ENCODE results near the gene MCTP2. TPM values are rescaled to one million over a fixed set of nuclear protein-coding genes. Genes with fewer than 3 reads are reported as not detected.

Gene MCTP2
- total and polyA plus RNA-seq, 2 donors (not counting 1 experiment from before 2014, with no cell fraction given): 38.3 to 64.8 TPM

DNA sequence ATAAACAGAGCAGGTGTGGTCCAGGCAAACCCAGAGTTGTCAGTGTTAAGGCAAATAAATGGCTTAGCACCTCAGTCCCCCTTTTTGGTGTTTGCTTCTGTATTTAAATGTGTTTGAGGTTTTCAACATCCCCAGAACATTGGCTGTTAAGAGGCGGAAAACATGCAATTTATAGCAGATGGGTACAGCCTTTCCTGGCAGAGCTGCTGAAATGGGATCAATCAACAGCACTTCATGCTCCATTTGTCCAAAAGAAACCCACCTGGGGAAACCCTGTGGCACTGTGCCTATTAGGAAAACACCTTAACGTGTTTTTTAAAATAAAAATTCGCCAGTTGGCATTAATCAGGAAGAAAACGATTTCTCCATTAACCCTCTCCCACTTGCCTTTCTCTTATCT lies 135.4 kb downstream of the MCTP2 start:
- ChIA-PET CTCF (no interaction called here), POLR2A (no interaction called here)
- H3K4me2 ChIP-seq (replicated peaks; ENCODE audit: low read depth, low read length, poor library complexity, severe bottlenecking): no peak overlapping the region
- no peak overlapping the region for H3K9ac ChIP-seq (ENCODE audit: low read length)
- no peaks in the 10 kb centered on the region for H3K9me3 ChIP-seq (ENCODE audit: control extremely low read depth in 1 of 3, control insufficient read depth in 2 of 3, insufficient read depth in 1 of 3, low read length in 2 of 3)
- no peak overlapping the region for H3K27ac ChIP-seq (ENCODE audit: low read length in 2 of 2)
- H3K4me3 Mint-ChIP-seq: no peak overlapping the region
- no peaks in the 10 kb centered on the region for H3K4me1 Mint-ChIP-seq
- H3K9me3 Mint-ChIP-seq (ENCODE audit: insufficient read depth): no peaks in the 10 kb centered on the region
- H2AFZ ChIP-seq (ENCODE audit: insufficient read depth, low read depth, low read length, poor library complexity, severe bottlenecking): no peak overlapping the region
- H3K4me1 ChIP-seq (ENCODE audit: control insufficient read depth in 2 of 2, insufficient read depth in 2 of 2, low read length in 2 of 2): no peaks in the 10 kb centered on the region
- DNase-seq (no peak), ATAC-seq (ENCODE audit: low read depth) (no peak)
- peaks cover 9 to 64% of the 10 kb centered on the region in 2 experiments for H3K36me3 ChIP-seq (replicated peaks in 1 of 2; ENCODE audit: control extremely low read depth in 1 of 2, control insufficient read depth in 1 of 2, extremely low read depth in 1 of 2, insufficient read depth in 2 of 2, low read length in 1 of 2)
- intact Hi-C loops (cut with micrococcal nuclease): no loop called here
- WGBS (ENCODE audit: insufficient coverage): 80% methylated on average over 4 of the region's 4 CpGs
- H3K27ac Mint-ChIP-seq: no peak overlapping the region
- no peaks in the 10 kb centered on the region for H3K79me2 ChIP-seq (ENCODE audit: control insufficient read depth, insufficient read depth, low read length)
- no peaks in the 10 kb centered on the region for H4K20me1 ChIP-seq (ENCODE audit: control insufficient read depth, insufficient read depth, low read length, poor library complexity, severe bottlenecking)
- H3K27me3 ChIP-seq (replicated peaks in 1 of 4; ENCODE audit: control extremely low read depth in 1 of 4, control insufficient read depth in 3 of 4, insufficient read depth in 4 of 4, low read length in 3 of 4): no peaks in the 10 kb centered on the region
- no peak overlapping the region for H3K4me3 ChIP-seq (ENCODE audit: control extremely low read depth in 1 of 5, extremely low read depth in 1 of 5, insufficient read depth in 1 of 5, low read depth in 2 of 5, low read length in 4 of 5)
- no peaks in the 10 kb centered on the region for H3K27me3 Mint-ChIP-seq
- TF ChIP-seq, protein P1, sequence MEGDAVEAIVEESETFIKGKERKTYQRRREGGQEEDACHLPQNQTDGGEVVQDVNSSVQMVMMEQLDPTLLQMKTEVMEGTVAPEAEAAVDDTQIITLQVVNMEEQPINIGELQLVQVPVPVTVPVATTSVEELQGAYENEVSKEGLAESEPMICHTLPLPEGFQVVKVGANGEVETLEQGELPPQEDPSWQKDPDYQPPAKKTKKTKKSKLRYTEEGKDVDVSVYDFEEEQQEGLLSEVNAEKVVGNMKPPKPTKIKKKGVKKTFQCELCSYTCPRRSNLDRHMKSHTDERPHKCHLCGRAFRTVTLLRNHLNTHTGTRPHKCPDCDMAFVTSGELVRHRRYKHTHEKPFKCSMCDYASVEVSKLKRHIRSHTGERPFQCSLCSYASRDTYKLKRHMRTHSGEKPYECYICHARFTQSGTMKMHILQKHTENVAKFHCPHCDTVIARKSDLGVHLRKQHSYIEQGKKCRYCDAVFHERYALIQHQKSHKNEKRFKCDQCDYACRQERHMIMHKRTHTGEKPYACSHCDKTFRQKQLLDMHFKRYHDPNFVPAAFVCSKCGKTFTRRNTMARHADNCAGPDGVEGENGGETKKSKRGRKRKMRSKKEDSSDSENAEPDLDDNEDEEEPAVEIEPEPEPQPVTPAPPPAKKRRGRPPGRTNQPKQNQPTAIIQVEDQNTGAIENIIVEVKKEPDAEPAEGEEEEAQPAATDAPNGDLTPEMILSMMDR (IDR thresholded peaks at IDR 0.05): no peak
- TF ChIP-seq EZH2 (IDR thresholded peaks at IDR 0.05; ENCODE audit: borderline replicate concordance, insufficient read depth, low read depth, low read length, poor library complexity, severe bottlenecking): no peak

DNA sequence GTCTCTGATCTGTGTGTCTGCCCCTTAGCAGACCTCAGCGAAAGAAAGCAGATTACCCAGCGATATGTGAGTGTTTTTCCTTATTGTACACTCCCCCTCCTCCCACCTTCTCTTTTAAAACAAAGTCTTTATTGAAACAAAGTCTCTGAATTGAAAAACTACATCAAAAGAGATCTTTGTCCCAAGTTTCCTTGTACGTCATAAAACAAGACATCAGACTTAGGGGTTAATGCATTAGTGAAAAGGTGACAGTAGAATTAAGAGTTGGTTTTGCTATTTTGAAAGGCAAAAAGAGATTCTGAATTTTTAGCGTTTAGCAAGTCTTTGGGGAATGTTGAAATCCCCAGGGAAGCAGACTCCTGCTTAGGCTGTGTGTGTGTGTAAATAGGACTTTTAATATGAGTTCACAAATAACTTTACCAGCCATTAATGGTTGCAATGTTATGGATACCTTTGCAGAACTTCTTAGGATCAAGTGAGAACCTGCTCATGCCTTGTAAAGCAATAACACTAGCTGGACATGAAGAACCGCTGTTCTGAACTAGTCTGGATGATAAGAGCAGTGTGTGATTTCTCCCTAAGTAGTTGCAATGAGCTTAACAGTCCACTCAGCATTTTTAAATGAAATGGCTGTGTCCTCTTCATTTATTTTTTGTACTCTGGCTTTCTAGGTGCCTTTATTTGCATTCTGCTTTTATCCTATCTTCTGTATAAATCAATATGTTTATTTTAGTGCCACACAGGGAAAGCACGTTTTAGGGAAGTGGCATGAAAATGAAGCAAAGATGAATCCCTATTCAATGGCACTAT lies 136.6 kb downstream of the MCTP2 start:
- ATAC-seq (ENCODE audit: low read depth) (no peak), DNase-seq (no peak)
- H3K4me1 Mint-ChIP-seq: no peaks in the 10 kb centered on the region
- H3K27ac ChIP-seq (ENCODE audit: low read length in 2 of 2): no peak overlapping the region
- H3K27me3 ChIP-seq (replicated peaks in 1 of 4; ENCODE audit: control extremely low read depth in 1 of 4, control insufficient read depth in 3 of 4, insufficient read depth in 4 of 4, low read length in 3 of 4): no peaks in the 10 kb centered on the region
- peaks cover 9 to 68% of the 10 kb centered on the region in 2 experiments for H3K36me3 ChIP-seq (replicated peaks in 1 of 2; ENCODE audit: control extremely low read depth in 1 of 2, control insufficient read depth in 1 of 2, extremely low read depth in 1 of 2, insufficient read depth in 2 of 2, low read length in 1 of 2)
- H4K20me1 ChIP-seq (ENCODE audit: control insufficient read depth, insufficient read depth, low read length, poor library complexity, severe bottlenecking): no peaks in the 10 kb centered on the region
- H3K4me1 ChIP-seq (ENCODE audit: control insufficient read depth in 2 of 2, insufficient read depth in 2 of 2, low read length in 2 of 2): no peaks in the 10 kb centered on the region
- no peak overlapping the region for H3K27ac Mint-ChIP-seq
- no peak overlapping the region for H3K9ac ChIP-seq (ENCODE audit: low read length)
- no peaks in the 10 kb centered on the region for H3K9me3 Mint-ChIP-seq (ENCODE audit: insufficient read depth)
- no peaks in the 10 kb centered on the region for H3K79me2 ChIP-seq (ENCODE audit: control insufficient read depth, insufficient read depth, low read length)
- WGBS (ENCODE audit: insufficient coverage): 100% methylated on average over 3 of the region's 6 CpGs
- H3K27me3 Mint-ChIP-seq: no peaks in the 10 kb centered on the region
- no peaks in the 10 kb centered on the region for H3K9me3 ChIP-seq (ENCODE audit: control extremely low read depth in 1 of 3, control insufficient read depth in 2 of 3, insufficient read depth in 1 of 3, low read length in 2 of 3)
- H3K4me2 ChIP-seq (replicated peaks; ENCODE audit: low read depth, low read length, poor library complexity, severe bottlenecking): no peak overlapping the region
- no peak overlapping the region for H2AFZ ChIP-seq (ENCODE audit: insufficient read depth, low read depth, low read length, poor library complexity, severe bottlenecking)
- intact Hi-C loops (cut with micrococcal nuclease): no loop called here
- CTCF ChIA-PET: interaction anchor here (0.9 to 1.0 kb wide), 2 partner anchors 9 to 43 kb away, joined by 3 read pairs; no protein-coding TSS in a partner anchor
- TF ChIP-seq, protein P1 (IDR thresholded peaks at IDR 0.05): no peak
- TF ChIP-seq EZH2 (IDR thresholded peaks at IDR 0.05; ENCODE audit: borderline replicate concordance, insufficient read depth, low read depth, low read length, poor library complexity, severe bottlenecking): no peak
- POLR2A ChIA-PET: no interaction called here
- H3K4me3 ChIP-seq (ENCODE audit: control extremely low read depth in 1 of 5, extremely low read depth in 1 of 5, insufficient read depth in 1 of 5, low read depth in 2 of 5, low read length in 4 of 5): no peak overlapping the region
- no peak overlapping the region for H3K4me3 Mint-ChIP-seq
